ENCODE measurements around the gene SGF29.

DNA sequence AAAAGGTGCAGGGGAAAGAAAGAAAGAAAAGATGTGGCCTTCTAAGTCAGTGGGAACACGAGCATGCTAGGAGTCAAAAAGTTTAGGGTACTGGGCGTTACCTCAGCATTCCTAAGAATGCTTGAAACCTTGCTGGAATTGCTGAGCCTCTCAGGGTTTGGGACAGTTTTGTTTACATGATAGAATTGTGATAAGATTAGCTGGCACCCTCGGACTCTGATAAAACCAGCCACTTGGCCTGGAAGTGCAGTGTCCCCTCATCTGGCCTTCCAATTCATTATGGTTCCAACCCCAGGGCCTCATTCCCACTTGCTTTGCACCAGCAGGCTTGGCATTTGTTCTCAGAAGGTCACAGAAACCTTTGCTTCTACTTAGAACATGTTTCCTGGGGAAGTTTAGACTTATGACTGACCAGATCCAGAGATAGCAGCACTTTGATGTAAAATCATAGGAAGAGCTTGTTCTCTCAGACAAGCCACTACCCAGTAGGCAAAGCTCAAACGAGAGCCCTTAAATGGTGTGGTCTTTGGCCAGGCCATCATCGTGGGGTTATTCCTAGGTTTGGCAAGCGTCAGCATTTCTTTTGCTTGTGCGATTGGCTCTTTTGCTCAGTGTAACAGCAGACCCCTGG, 8.0 kb downstream of the SGF29 start:
- TF ChIP-seq, protein P1, sequence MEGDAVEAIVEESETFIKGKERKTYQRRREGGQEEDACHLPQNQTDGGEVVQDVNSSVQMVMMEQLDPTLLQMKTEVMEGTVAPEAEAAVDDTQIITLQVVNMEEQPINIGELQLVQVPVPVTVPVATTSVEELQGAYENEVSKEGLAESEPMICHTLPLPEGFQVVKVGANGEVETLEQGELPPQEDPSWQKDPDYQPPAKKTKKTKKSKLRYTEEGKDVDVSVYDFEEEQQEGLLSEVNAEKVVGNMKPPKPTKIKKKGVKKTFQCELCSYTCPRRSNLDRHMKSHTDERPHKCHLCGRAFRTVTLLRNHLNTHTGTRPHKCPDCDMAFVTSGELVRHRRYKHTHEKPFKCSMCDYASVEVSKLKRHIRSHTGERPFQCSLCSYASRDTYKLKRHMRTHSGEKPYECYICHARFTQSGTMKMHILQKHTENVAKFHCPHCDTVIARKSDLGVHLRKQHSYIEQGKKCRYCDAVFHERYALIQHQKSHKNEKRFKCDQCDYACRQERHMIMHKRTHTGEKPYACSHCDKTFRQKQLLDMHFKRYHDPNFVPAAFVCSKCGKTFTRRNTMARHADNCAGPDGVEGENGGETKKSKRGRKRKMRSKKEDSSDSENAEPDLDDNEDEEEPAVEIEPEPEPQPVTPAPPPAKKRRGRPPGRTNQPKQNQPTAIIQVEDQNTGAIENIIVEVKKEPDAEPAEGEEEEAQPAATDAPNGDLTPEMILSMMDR (conservative IDR thresholded peaks at IDR 0.05; ENCODE audit: low read depth, low read length): no peak
- no peak for TF ChIP-seq POLR2A (IDR thresholded peaks at IDR 0.05; ENCODE audit: low read depth, low read length)
- TF ChIP-seq RFX5 (IDR thresholded peaks at IDR 0.05; ENCODE audit: low read depth, low read length): no peak
- TF ChIP-seq BHLHE40 (IDR thresholded peaks at IDR 0.05; ENCODE audit: low read depth, low read length): no peak
- no peak for TF ChIP-seq MAZ (IDR thresholded peaks at IDR 0.05; ENCODE audit: borderline replicate concordance, low read depth, low read length)
- TF ChIP-seq RAD21 (IDR thresholded peaks at IDR 0.05; ENCODE audit: low read length): no peak
- no peak for TF ChIP-seq CHD1 (IDR thresholded peaks at IDR 0.05; ENCODE audit: low read depth, low read length)
- TF ChIP-seq SMC3 (IDR thresholded peaks at IDR 0.05; ENCODE audit: low read depth, low read length): no peak
- TF ChIP-seq MAFK (IDR thresholded peaks at IDR 0.05; ENCODE audit: low read depth, low read length): no peak
- TF ChIP-seq, protein P2, sequence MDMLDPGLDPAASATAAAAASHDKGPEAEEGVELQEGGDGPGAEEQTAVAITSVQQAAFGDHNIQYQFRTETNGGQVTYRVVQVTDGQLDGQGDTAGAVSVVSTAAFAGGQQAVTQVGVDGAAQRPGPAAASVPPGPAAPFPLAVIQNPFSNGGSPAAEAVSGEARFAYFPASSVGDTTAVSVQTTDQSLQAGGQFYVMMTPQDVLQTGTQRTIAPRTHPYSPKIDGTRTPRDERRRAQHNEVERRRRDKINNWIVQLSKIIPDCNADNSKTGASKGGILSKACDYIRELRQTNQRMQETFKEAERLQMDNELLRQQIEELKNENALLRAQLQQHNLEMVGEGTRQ (IDR thresholded peaks at IDR 0.05; ENCODE audit: low read depth, low read length): no peak
- no peak for TF ChIP-seq MXI1 (IDR thresholded peaks at IDR 0.05; ENCODE audit: borderline replicate concordance, low read depth, low read length)

Measured in IMR-90 (cell line).